Raji (cell line): ENCODE data around the gene PGLYRP2.

ENCODE experiments used
- POLR2A ChIP-seq: IDR thresholded peaks from 2 replicates; pipeline ENCODE4 v1.6.1; 2011; ENCODE audit warnings: low read depth, low read length, control low read depth; ENCODE audit not compliant: insufficient read depth

Gene PGLYRP2

GRCh38 chr19:15464394-15465385 is 14.6 kb downstream of the PGLYRP2 start, which contains the start of gene RASAL3:
RASAL3 (minus strand) TSS chr19:15464544; CDS start chr19:15464358, 186 bp downstream.
- TF ChIP-seq POLR2A, result 0 out of 2 replicates have a peak, but pooled peaks have one; percentile 42

GRCh38 chr19:15463861-15464371 is 15.4 kb downstream of the PGLYRP2 start:
- TF ChIP-seq POLR2A, result peak; percentile 49

GRCh38 chr19:15461694-15462093 is 17.6 kb downstream of the PGLYRP2 start:
- TF ChIP-seq POLR2A, result no peak

GRCh38 chr19:15457701-15458484 is 21.4 kb downstream of the PGLYRP2 start:
- TF ChIP-seq POLR2A, result no peak

- no peak for TF ChIP-seq POLR2A
Measured at GRCh38 chr19:15456871-15457700, 22.2 kb downstream of the PGLYRP2 start.

GRCh38 chr19:15456441-15456840 is 22.9 kb downstream of the PGLYRP2 start:
- TF ChIP-seq POLR2A, result no peak

- TF ChIP-seq POLR2A, result no peak
Measured at GRCh38 chr19:15455996-15456395, 23.3 kb downstream of the PGLYRP2 start.

- no peak for TF ChIP-seq POLR2A
Measured at GRCh38 chr19:15453906-15454860, 25.1 kb downstream of the PGLYRP2 start.

GRCh38 chr19:15453091-15453578 is 26.2 kb downstream of the PGLYRP2 start:
- no peak for TF ChIP-seq POLR2A

GRCh38 chr19:15452111-15453047 is 26.9 kb downstream of the PGLYRP2 start:
- no peak for TF ChIP-seq POLR2A

GRCh38 chr19:15450528-15450890 is 28.8 kb downstream of the PGLYRP2 start:
- no peak for TF ChIP-seq POLR2A
